ENCODE data around the gene DEF6. TPM values are rescaled to one million over a fixed set of nuclear protein-coding genes. Genes with fewer than 3 reads are reported as not detected.

DEF6 gene
- total and polyA plus RNA-seq, 2 of the 8 experiments (the other 6 are each of a cell fraction or from before 2014, with no cell fraction given) = 3.3 to 4.1 TPM

GRCh38 chr6:35295521-35296315 lies 1.9 kb upstream of the DEF6 start:
- Histone ChIP-seq H4K5ac (ENCODE audit: insufficient read length, low read depth, low read length) (no peak overlapping the region), H3K79me1 (ENCODE audit: low read depth, low read length) (no peaks in the 10 kb centered on the region; the same call in 1 of the 2 replicates), H3K14ac (ENCODE audit: insufficient read length) (no peak overlapping the region), H3K9me3 (ENCODE audit: insufficient read depth in 2 of 2, low read depth in 1 of 2, low read length in 1 of 2) (no peaks in the 10 kb centered on the region), H3K18ac (ENCODE audit: extremely low read depth, low read length) (no peak overlapping the region), H3K4me2 (ENCODE audit: insufficient read depth in 1 of 2, low read depth in 2 of 2, low read length in 2 of 2) (no peak overlapping the region), H4K8ac (ENCODE audit: extremely low read depth, insufficient read depth, low read length) (no peak overlapping the region), H3K27me3 (replicated peaks in 1 of 4; ENCODE audit: control insufficient read depth in 3 of 4, extremely low read depth in 1 of 4, insufficient read depth in 3 of 4, low read length in 3 of 4) (no peaks in the 10 kb centered on the region), H2BK12ac (ENCODE audit: low read depth, low read length) (no peak overlapping the region), H3K56ac (replicated peaks; ENCODE audit: insufficient read length, low read depth, low read length) (no peak overlapping the region), H2BK5ac (ENCODE audit: low read depth, low read length) (no peak overlapping the region), H3K4me1 (replicated peaks in 1 of 4; ENCODE audit: control insufficient read depth in 3 of 4, insufficient read depth in 4 of 4, low read length in 3 of 4) (peaks cover 0 to 10% (median 7%) of the 10 kb centered on the region in 4 experiments; a peak in 6 of 7 replicates), H3K4ac (replicated peaks; ENCODE audit: insufficient read length, low read depth, low read length) (no peak overlapping the region), H3K79me2 (ENCODE audit: control insufficient read depth in 1 of 2, insufficient read depth in 2 of 2, low read length in 2 of 2) (no peaks in the 10 kb centered on the region), H2BK20ac (ENCODE audit: low read length) (no peak overlapping the region), H3K23me2 (ENCODE audit: low read depth, low read length) (no peaks in the 10 kb centered on the region; the same call in 1 of the 2 replicates), H4K20me1 (replicated peaks in 1 of 2; ENCODE audit: control insufficient read depth in 1 of 2, insufficient read depth in 2 of 2, low read length in 2 of 2) (no peaks in the 10 kb centered on the region), H2AK5ac (ENCODE audit: low read depth, low read length) (no peak overlapping the region), H3K4me3 (ENCODE audit: extremely low read depth in 1 of 4, insufficient read depth in 2 of 4, low read depth in 3 of 4, low read length in 4 of 4) (no peak overlapping the region), H2BK15ac (ENCODE audit: low read length) (no peak overlapping the region), H2BK120ac (replicated peaks; ENCODE audit: low read depth, low read length) (no peak overlapping the region), H3K27ac (ENCODE audit: low read depth, low read length) (no peak overlapping the region), H4K91ac (replicated peaks; ENCODE audit: insufficient read length, low read length) (no peak overlapping the region), H2AFZ (ENCODE audit: low read length) (no peak overlapping the region), H3K23ac (ENCODE audit: insufficient read length) (no peak overlapping the region), H3K36me3 (ENCODE audit: control insufficient read depth in 2 of 4, insufficient read depth in 4 of 4, low read length in 3 of 4) (peaks cover 0 to 4% (median 3%) of the 10 kb centered on the region in 4 experiments; a peak in 5 of 8 replicates), H3K9ac (replicated peaks in 1 of 4; ENCODE audit: extremely low read depth in 1 of 4, low read depth in 3 of 4, low read length in 3 of 4) (no peak overlapping the region)
- WGBS, 2 experiments (ENCODE audit: extremely low coverage in 1 of 2, insufficient coverage in 1 of 2, insufficient read length in 1 of 2, insufficient replicate concordance in 2 of 2, low coverage in 1 of 2, low lambda C conversion rate in 2 of 2, missing lambda C conversion rate in 1 of 2) = 55% methylated on average over 3 of the region's 3 CpGs; no CpG with 5 or more reads in 1 of the 2 experiments
- FAIRE-seq (no peak), DNase-seq (ENCODE audit: low read depth in 1 of 2, low spot score in 2 of 2) (no peak)
- ChIA-PET POLR2A (ENCODE audit: partially characterized antibody) (interaction anchor here (0.9 to 6.5 kb wide), 8 partner anchors 8 to 202 kb away, joined by 3 to 40 read pairs (median 5); partner anchors contain the start of genes RPL10A and ZNF76), CTCF (ENCODE audit: partially characterized antibody) (interaction anchor here (0.6 to 20.6 kb wide), 21 partner anchors 7 to 1472 kb away, joined by 3 to 358 read pairs (median 10); partner anchors contain the start of genes FANCE, PPARD and RPL10A)
- TF ChIP-seq MAFK (IDR thresholded peaks at IDR 0.05; ENCODE audit: low read depth, low read length) = no peak
- no peak for TF ChIP-seq EGR1 (IDR thresholded peaks at IDR 0.05; ENCODE audit: borderline replicate concordance, low read depth, low read length)
- TF ChIP-seq USF2 (IDR thresholded peaks at IDR 0.05; ENCODE audit: low read length) = no peak
- TF ChIP-seq CREB1 (IDR thresholded peaks at IDR 0.05) = no peak
- no peak for TF ChIP-seq YY1 (IDR thresholded peaks at IDR 0.05; ENCODE audit: low read depth, low read length)
- no peak for TF ChIP-seq SIRT6 (IDR thresholded peaks at IDR 0.05; ENCODE audit: low read length)
- no peak for TF ChIP-seq SP4 (IDR thresholded peaks at IDR 0.05; ENCODE audit: low read length)
